ENCODE data around the gene GYPA.
A peak's percentile ranks its signal among the peaks of the same experiment; 100 is the strongest.

Gene GYPA

DNA sequence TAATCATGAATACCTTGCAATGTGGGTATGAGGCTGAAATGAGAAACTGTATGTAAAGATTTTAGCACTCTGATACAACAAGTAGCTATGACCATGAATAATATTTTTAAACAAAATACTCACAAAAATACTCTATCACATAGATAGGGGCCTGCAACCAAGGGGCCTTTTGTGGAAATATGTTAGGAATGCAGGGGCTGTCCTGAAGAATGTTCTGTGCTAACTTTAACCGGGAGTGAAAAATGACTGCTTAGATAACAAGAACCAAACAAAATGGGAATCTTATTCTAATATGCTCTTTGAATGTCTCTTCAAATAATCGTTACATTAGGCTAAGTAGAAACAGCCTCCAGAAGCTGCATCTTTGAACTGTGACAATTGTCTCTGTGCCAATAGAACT, 37.9 kb upstream of the GYPA start (continued):
- TF ChIP-seq ZNF747 (tag by site-specific recombination; IDR thresholded peaks at IDR 0.05) = no peak

DNA sequence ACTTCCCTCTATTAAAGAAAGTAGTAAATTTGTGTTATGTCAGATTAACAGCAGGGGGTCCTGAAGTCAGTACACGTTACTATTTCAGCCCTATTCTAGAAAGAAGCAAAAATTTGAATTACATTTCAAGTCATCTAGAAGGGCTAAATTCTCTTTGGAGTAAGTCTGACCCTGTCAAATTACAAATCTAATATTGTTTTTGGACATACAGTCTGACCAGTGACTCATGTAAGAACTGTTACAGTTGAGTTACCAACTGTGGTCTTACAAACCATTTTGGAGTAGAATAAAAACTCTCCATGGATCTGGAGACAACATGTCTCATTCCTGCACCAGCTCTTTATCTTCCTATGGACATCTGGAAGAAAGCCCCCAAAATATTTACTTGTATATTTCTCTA, 36.0 kb upstream of the GYPA start:
- ChIA-PET POLR2A (no interaction called here), CTCF (interaction anchor here (0.6 kb wide), 1 partner anchor 285 kb away, joined by 4 read pairs; no protein-coding TSS in a partner anchor)
- no peak for TF ChIP-seq ZBTB49 (tag by site-specific recombination; IDR thresholded peaks at IDR 0.05; ENCODE audit: low read depth)
- no peak for TF ChIP-seq ZSCAN16 (tag by site-specific recombination; IDR thresholded peaks at IDR 0.05)
- H3K9me3 ChIP-seq (ENCODE audit: control insufficient read depth, insufficient read depth, low read depth, low read length) = no peaks in the 10 kb centered on the region
- no peaks in the 10 kb centered on the region for H3K4me1 ChIP-seq (ENCODE audit: control insufficient read depth, insufficient read depth, low read length)
- H3K27ac ChIP-seq (ENCODE audit: extremely low read depth, low read depth, low read length) = no peak overlapping the region
- no peaks in the 10 kb centered on the region for H3K36me3 ChIP-seq (ENCODE audit: control insufficient read depth in 2 of 2, insufficient read depth in 1 of 2, low read length in 2 of 2)
- no peak overlapping the region for H3K4me3 ChIP-seq (ENCODE audit: low read depth, low read length)

GRCh38 chr4:144174401-144175067, 34.0 kb upstream of the GYPA start:
- no peaks in the 10 kb centered on the region for H3K36me3 ChIP-seq (ENCODE audit: control insufficient read depth in 2 of 2, insufficient read depth in 1 of 2, low read length in 2 of 2)

GRCh38 chr4:144171697-144172096, 31.2 kb upstream of the GYPA start:
- POLR2A ChIA-PET = no interaction called here
- no peaks in the 10 kb centered on the region for H3K4me1 ChIP-seq (ENCODE audit: control insufficient read depth, insufficient read depth, low read length)
- H3K4me3 ChIP-seq (ENCODE audit: low read depth, low read length) = no peak overlapping the region
- no peak overlapping the region for H3K27ac ChIP-seq (ENCODE audit: extremely low read depth, low read depth, low read length)
- CTCF ChIA-PET = no interaction called here
- no peaks in the 10 kb centered on the region for H3K9me3 ChIP-seq (ENCODE audit: control insufficient read depth, insufficient read depth, low read depth, low read length)
- H3K36me3 ChIP-seq (ENCODE audit: control insufficient read depth in 2 of 2, insufficient read depth in 1 of 2, low read length in 2 of 2) = no peaks in the 10 kb centered on the region
- TF ChIP-seq KLF10 (tag by site-specific recombination; IDR thresholded peaks at IDR 0.05) (no peak), BCL11A (tag by site-specific recombination; IDR thresholded peaks at IDR 0.05; ENCODE audit: low read depth) (no peak), SCRT2 (tag by site-specific recombination; IDR thresholded peaks at IDR 0.05) (no peak), ZNF664 (tag by site-specific recombination; IDR thresholded peaks at IDR 0.05) (no peak), SALL2 (tag by site-specific recombination; IDR thresholded peaks at IDR 0.05; ENCODE audit: borderline replicate concordance) (no peak), ZNF335 (tag by site-specific recombination; conservative IDR thresholded peaks at IDR 0.05) (no peak), ZNF529 (tag by site-specific recombination; IDR thresholded peaks at IDR 0.05; ENCODE audit: insufficient replicate concordance) (no peak), ZNF610 (tag by site-specific recombination; IDR thresholded peaks at IDR 0.05; ENCODE audit: borderline replicate concordance) (no peak), ZNF670 (tag by site-specific recombination; IDR thresholded peaks at IDR 0.05; ENCODE audit: low read depth) (no peak), ZNF426 (tag by site-specific recombination; IDR thresholded peaks at IDR 0.05) (no peak)
- TF ChIP-seq, protein P1, sequence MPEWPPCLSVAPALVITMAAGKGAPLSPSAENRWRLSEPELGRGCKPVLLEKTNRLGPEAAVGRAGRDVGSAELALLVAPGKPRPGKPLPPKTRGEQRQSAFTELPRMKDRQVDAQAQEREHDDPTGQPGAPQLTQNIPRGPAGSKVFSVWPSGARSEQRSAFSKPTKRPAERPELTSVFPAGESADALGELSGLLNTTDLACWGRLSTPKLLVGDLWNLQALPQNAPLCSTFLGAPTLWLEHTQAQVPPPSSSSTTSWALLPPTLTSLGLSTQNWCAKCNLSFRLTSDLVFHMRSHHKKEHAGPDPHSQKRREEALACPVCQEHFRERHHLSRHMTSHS (tag by site-specific recombination; IDR thresholded peaks at IDR 0.05) = no peak
- TF ChIP-seq, protein P2, sequence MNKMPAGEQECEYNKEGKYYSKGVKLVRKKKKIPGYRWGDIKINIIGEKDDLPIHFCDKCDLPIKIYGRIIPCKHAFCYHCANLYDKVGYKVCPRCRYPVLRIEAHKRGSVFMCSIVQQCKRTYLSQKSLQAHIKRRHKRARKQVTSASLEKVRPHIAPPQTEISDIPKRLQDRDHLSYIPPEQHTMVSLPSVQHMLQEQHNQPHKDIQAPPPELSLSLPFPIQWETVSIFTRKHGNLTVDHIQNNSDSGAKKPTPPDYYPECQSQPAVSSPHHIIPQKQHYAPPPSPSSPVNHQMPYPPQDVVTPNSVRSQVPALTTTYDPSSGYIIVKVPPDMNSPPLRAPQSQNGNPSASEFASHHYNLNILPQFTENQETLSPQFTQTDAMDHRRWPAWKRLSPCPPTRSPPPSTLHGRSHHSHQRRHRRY (tag by site-specific recombination; IDR thresholded peaks at IDR 0.05) = no peak

More at GRCh38 chr4:144174401-144175067, 34.0 kb upstream of the GYPA start:
- no peak for TF ChIP-seq ZBTB7A (tag by site-specific recombination; IDR thresholded peaks at IDR 0.05; ENCODE audit: low read depth)
- TF ChIP-seq ZNF654 (tag by site-specific recombination; IDR thresholded peaks at IDR 0.05; ENCODE audit: low read depth) = peak; percentile 66
- TF ChIP-seq PRDM10 (tag by site-specific recombination; IDR thresholded peaks at IDR 0.05) = peak; percentile 41
- Histone ChIP-seq H3K9me3 (ENCODE audit: control insufficient read depth, insufficient read depth, low read depth, low read length) (no peaks in the 10 kb centered on the region), H3K27ac (ENCODE audit: extremely low read depth, low read depth, low read length) (no peak overlapping the region), H3K4me1 (ENCODE audit: control insufficient read depth, insufficient read depth, low read length) (no peaks in the 10 kb centered on the region), H3K4me3 (ENCODE audit: low read depth, low read length) (no peak overlapping the region)
- ChIA-PET POLR2A (no interaction called here), CTCF (interaction anchor here (0.8 to 1.2 kb wide), 4 partner anchors 397 to 941 kb away, joined by 3 to 4 read pairs (median 3); no protein-coding TSS in a partner anchor)
